Measurements from ENCODE around the gene SYMPK. TPM values are rescaled to one million over a fixed set of nuclear protein-coding genes. Genes with fewer than 3 reads are reported as not detected.
A peak's percentile ranks its signal among the peaks of the same experiment; 100 is the strongest.

Gene SYMPK
- total RNA-seq, 2 experiments from 2014 or later = 63.3 to 65.0 TPM

GRCh38 chr19:45767410-45767880 lies 95.5 kb downstream of the SYMPK start:
- ChIA-PET CTCF (interaction anchor here (0.8 to 3.6 kb wide), 2 partner anchors 13 to 49 kb away, joined by 3 to 59 read pairs; no protein-coding TSS in a partner anchor), POLR2A (interaction anchor here (1.0 to 3.3 kb wide), 2 partner anchors 13 to 50 kb away, joined by 3 to 18 read pairs; no protein-coding TSS in a partner anchor)
- peaks cover 17 to 28% of the 10 kb centered on the region in 2 experiments for H3K27me3 ChIP-seq (ENCODE audit: control insufficient read depth in 1 of 2, insufficient read depth in 2 of 2, low read length in 2 of 2)
- intact Hi-C loops (cut with DNase I, micrococcal nuclease) = no loop called here
- H3K36me3 ChIP-seq (ENCODE audit: insufficient read depth, low read length) = no peaks in the 10 kb centered on the region
- Mint-ChIP-seq H3K4me3 (peak overlapping the region; percentile 51), H3K36me3 (ENCODE audit: low read depth) (peaks cover 3% of the 10 kb centered on the region), H3K27ac (no peak overlapping the region), H3K9me3 (no peaks in the 10 kb centered on the region), H3K4me1 (ENCODE audit: low read depth) (peaks cover 24% of the 10 kb centered on the region), H3K27me3 (peaks cover 14% of the 10 kb centered on the region)
- peaks cover 35% of the 10 kb centered on the region for H3K4me1 ChIP-seq (ENCODE audit: insufficient read depth, low read length)
- ATAC-seq (ENCODE audit: poor library complexity) (no peak), DNase-seq (peak in 1 of 14 experiments; percentile 34)
- TF ChIP-seq, protein P1, sequence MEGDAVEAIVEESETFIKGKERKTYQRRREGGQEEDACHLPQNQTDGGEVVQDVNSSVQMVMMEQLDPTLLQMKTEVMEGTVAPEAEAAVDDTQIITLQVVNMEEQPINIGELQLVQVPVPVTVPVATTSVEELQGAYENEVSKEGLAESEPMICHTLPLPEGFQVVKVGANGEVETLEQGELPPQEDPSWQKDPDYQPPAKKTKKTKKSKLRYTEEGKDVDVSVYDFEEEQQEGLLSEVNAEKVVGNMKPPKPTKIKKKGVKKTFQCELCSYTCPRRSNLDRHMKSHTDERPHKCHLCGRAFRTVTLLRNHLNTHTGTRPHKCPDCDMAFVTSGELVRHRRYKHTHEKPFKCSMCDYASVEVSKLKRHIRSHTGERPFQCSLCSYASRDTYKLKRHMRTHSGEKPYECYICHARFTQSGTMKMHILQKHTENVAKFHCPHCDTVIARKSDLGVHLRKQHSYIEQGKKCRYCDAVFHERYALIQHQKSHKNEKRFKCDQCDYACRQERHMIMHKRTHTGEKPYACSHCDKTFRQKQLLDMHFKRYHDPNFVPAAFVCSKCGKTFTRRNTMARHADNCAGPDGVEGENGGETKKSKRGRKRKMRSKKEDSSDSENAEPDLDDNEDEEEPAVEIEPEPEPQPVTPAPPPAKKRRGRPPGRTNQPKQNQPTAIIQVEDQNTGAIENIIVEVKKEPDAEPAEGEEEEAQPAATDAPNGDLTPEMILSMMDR (IDR thresholded peaks at IDR 0.05) = no peak
- H3K9me3 ChIP-seq (ENCODE audit: control insufficient read depth in 1 of 2, insufficient read depth in 1 of 2, low read length in 2 of 2) = peaks cover 0 to 15% of the 10 kb centered on the region in 2 experiments
- H3K27ac ChIP-seq (ENCODE audit: low read depth in 1 of 2, low read length in 2 of 2) = no peak overlapping the region
- no peak overlapping the region for H3K4me3 ChIP-seq (ENCODE audit: low read length)

GRCh38 chr19:45766869-45767346 lies 96.0 kb downstream of the SYMPK start:
- H3K9me3 ChIP-seq (ENCODE audit: control insufficient read depth in 1 of 2, insufficient read depth in 1 of 2, low read length in 2 of 2) = peaks cover 0 to 15% of the 10 kb centered on the region in 2 experiments
- TF ChIP-seq, protein P1 (IDR thresholded peaks at IDR 0.05) = no peak
- peak in 1 of 14 experiments; percentile 40 for DNase-seq
- ChIA-PET CTCF (no interaction called here), POLR2A (no interaction called here)
- H3K4me3 ChIP-seq (ENCODE audit: low read length) = no peak overlapping the region
- Mint-ChIP-seq H3K4me3 (no peak overlapping the region), H3K27me3 (peaks cover 14% of the 10 kb centered on the region), H3K27ac (no peak overlapping the region), H3K9me3 (no peaks in the 10 kb centered on the region), H3K4me1 (ENCODE audit: low read depth) (peaks cover 20% of the 10 kb centered on the region), H3K36me3 (ENCODE audit: low read depth) (peaks cover 3% of the 10 kb centered on the region)
- H3K27ac ChIP-seq (ENCODE audit: low read depth in 1 of 2, low read length in 2 of 2) = no peak overlapping the region
- intact Hi-C loops (cut with DNase I, micrococcal nuclease) = no loop called here
- H3K36me3 ChIP-seq (ENCODE audit: insufficient read depth, low read length) = no peaks in the 10 kb centered on the region
- H3K4me1 ChIP-seq (ENCODE audit: insufficient read depth, low read length) = peaks cover 35% of the 10 kb centered on the region
- H3K27me3 ChIP-seq (ENCODE audit: control insufficient read depth in 1 of 2, insufficient read depth in 2 of 2, low read length in 2 of 2) = peaks cover 17 to 28% of the 10 kb centered on the region in 2 experiments
- no peak for ATAC-seq (ENCODE audit: poor library complexity)

DNA sequence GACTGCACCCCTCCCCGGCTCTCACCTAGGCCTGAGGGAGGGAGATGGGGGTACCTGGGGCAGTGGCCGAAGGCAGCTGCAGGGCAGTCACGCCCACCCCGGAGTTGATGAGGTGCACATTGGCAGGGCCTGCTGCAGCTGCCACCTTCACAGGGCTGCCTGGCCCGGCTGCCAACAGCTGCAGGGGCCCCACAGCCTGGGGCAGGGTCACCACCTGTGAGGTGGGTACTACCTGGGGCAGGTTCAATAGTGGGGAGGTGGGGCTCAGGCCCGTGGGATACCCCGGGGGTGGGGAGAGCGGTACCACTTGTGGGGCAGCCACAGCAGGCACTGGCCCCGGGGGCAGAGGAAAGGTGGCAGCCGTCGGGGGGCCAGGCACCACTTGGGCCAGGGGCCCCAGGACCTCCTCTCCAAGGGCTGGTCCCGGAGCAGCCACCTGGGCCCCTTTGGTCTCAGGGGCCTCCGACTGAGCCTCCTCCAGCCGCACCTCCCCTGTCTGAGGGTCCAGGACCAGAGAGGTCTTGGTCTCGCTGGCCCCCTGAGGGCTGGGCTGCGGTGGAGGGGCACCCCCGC lies 96.6 kb downstream of the SYMPK start:
- CTCF ChIA-PET = no interaction called here
- POLR2A ChIA-PET = no interaction called here
- peaks cover 0 to 15% of the 10 kb centered on the region in 2 experiments for H3K9me3 ChIP-seq (ENCODE audit: control insufficient read depth in 1 of 2, insufficient read depth in 1 of 2, low read length in 2 of 2)

More for the DNA sequence above, 96.6 kb downstream of the SYMPK start:
- H3K4me1 Mint-ChIP-seq (ENCODE audit: low read depth) = peaks cover 20% of the 10 kb centered on the region
- peaks cover 17 to 28% of the 10 kb centered on the region in 2 experiments for H3K27me3 ChIP-seq (ENCODE audit: control insufficient read depth in 1 of 2, insufficient read depth in 2 of 2, low read length in 2 of 2)
- H3K4me3 ChIP-seq (ENCODE audit: low read length) = no peak overlapping the region
- TF ChIP-seq, protein P1 (IDR thresholded peaks at IDR 0.05) = no peak
- intact Hi-C loops (cut with DNase I, micrococcal nuclease) = no loop called here
- peaks cover 35% of the 10 kb centered on the region for H3K4me1 ChIP-seq (ENCODE audit: insufficient read depth, low read length)
- DNase-seq (no peak), ATAC-seq (ENCODE audit: poor library complexity) (no peak)
- H3K36me3 ChIP-seq (ENCODE audit: insufficient read depth, low read length) = no peaks in the 10 kb centered on the region
- H3K36me3 Mint-ChIP-seq (ENCODE audit: low read depth) = peaks cover 3% of the 10 kb centered on the region
- H3K9me3 Mint-ChIP-seq = no peaks in the 10 kb centered on the region
- no peak overlapping the region for H3K27ac Mint-ChIP-seq
- no peak overlapping the region for H3K4me3 Mint-ChIP-seq
- H3K27ac ChIP-seq (ENCODE audit: low read depth in 1 of 2, low read length in 2 of 2) = no peak overlapping the region
- H3K27me3 Mint-ChIP-seq = peaks cover 14% of the 10 kb centered on the region
